Measurements from ENCODE around the gene HOXD10. TPM values are rescaled to one million over a fixed set of nuclear protein-coding genes. Genes with fewer than 3 reads are reported as not detected.

HOXD10 gene
- total and polyA plus RNA-seq, 2 of the 13 experiments (the other 11 are each of a cell fraction or from before 2014, with no cell fraction given), result not detected

GRCh38 chr2:176109946-176110345, 6.6 kb upstream of the HOXD10 start (continued):
- TF ChIP-seq, protein P1, sequence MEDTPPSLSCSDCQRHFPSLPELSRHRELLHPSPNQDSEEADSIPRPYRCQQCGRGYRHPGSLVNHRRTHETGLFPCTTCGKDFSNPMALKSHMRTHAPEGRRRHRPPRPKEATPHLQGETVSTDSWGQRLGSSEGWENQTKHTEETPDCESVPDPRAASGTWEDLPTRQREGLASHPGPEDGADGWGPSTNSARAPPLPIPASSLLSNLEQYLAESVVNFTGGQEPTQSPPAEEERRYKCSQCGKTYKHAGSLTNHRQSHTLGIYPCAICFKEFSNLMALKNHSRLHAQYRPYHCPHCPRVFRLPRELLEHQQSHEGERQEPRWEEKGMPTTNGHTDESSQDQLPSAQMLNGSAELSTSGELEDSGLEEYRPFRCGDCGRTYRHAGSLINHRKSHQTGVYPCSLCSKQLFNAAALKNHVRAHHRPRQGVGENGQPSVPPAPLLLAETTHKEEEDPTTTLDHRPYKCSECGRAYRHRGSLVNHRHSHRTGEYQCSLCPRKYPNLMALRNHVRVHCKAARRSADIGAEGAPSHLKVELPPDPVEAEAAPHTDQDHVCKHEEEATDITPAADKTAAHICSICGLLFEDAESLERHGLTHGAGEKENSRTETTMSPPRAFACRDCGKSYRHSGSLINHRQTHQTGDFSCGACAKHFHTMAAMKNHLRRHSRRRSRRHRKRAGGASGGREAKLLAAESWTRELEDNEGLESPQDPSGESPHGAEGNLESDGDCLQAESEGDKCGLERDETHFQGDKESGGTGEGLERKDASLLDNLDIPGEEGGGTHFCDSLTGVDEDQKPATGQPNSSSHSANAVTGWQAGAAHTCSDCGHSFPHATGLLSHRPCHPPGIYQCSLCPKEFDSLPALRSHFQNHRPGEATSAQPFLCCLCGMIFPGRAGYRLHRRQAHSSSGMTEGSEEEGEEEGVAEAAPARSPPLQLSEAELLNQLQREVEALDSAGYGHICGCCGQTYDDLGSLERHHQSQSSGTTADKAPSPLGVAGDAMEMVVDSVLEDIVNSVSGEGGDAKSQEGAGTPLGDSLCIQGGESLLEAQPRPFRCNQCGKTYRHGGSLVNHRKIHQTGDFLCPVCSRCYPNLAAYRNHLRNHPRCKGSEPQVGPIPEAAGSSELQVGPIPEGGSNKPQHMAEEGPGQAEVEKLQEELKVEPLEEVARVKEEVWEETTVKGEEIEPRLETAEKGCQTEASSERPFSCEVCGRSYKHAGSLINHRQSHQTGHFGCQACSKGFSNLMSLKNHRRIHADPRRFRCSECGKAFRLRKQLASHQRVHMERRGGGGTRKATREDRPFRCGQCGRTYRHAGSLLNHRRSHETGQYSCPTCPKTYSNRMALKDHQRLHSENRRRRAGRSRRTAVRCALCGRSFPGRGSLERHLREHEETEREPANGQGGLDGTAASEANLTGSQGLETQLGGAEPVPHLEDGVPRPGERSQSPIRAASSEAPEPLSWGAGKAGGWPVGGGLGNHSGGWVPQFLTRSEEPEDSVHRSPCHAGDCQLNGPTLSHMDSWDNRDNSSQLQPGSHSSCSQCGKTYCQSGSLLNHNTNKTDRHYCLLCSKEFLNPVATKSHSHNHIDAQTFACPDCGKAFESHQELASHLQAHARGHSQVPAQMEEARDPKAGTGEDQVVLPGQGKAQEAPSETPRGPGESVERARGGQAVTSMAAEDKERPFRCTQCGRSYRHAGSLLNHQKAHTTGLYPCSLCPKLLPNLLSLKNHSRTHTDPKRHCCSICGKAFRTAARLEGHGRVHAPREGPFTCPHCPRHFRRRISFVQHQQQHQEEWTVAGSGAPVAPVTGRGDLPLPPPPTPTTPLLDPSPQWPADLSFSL (CRISPR knock-in tag; IDR thresholded peaks at IDR 0.05), result no peak
- TF ChIP-seq SYNCRIP (IDR thresholded peaks at IDR 0.05; ENCODE audit: insufficient read depth, low read depth, low read length), result no peak
- TF ChIP-seq HOXA3 (CRISPR knock-in tag; IDR thresholded peaks at IDR 0.05), result no peak
- no peak for TF ChIP-seq ZNF326 (CRISPR knock-in tag; IDR thresholded peaks at IDR 0.05; ENCODE audit: borderline replicate concordance)
- TF ChIP-seq LCORL (IDR thresholded peaks at IDR 0.05), result no peak
- TF ChIP-seq LCORL (CRISPR knock-in tag; IDR thresholded peaks at IDR 0.05), result no peak
- no peak for TF ChIP-seq KIAA2018 (CRISPR knock-in tag; IDR thresholded peaks at IDR 0.05; ENCODE audit: borderline replicate concordance)
- no peak for TF ChIP-seq SMC3 (IDR thresholded peaks at IDR 0.05; ENCODE audit: low read length)
- no peak for TF ChIP-seq MIXL1 (CRISPR knock-in tag; IDR thresholded peaks at IDR 0.05)
- TF ChIP-seq ELF1 (CRISPR knock-in tag; IDR thresholded peaks at IDR 0.05), result no peak
- TF ChIP-seq ZNF33B (CRISPR knock-in tag; IDR thresholded peaks at IDR 0.05), result no peak

Data from HepG2 (cell line).